Right lobe of liver (tissue), 4 donors: ENCODE data around the gene ARHGAP21.

ENCODE experiments used
- POLR2A ChIP-seq: fragments of 450-650 bp; IDR thresholded peaks from one replicate; pipeline ENCODE4 v1.6.1; 2017; ENCODE audit warnings: antibody characterized with exemption, mild to moderate bottlenecking
- TF ChIP-seq, protein P1 (sequence below), 4 donors: fragments of 200-600 bp in 3 of 4; fragments of 450-650 bp in 1 of 4; IDR thresholded peaks; one replicate each; pipeline versions ENCODE4 v1.5.1 to v1.8.0; 2016 to 2022; ENCODE audit warnings: antibody characterized with exemption in 4 of 4, mild to moderate bottlenecking in 2 of 4
- donor health status: DM: no; HTN: no; CAD: no.
- donor health status: DM: no; HTN: no; CAD: no.
- donor health status: DM: no; HTN: yes; CAD: no.

- TF ChIP-seq, protein P1, sequence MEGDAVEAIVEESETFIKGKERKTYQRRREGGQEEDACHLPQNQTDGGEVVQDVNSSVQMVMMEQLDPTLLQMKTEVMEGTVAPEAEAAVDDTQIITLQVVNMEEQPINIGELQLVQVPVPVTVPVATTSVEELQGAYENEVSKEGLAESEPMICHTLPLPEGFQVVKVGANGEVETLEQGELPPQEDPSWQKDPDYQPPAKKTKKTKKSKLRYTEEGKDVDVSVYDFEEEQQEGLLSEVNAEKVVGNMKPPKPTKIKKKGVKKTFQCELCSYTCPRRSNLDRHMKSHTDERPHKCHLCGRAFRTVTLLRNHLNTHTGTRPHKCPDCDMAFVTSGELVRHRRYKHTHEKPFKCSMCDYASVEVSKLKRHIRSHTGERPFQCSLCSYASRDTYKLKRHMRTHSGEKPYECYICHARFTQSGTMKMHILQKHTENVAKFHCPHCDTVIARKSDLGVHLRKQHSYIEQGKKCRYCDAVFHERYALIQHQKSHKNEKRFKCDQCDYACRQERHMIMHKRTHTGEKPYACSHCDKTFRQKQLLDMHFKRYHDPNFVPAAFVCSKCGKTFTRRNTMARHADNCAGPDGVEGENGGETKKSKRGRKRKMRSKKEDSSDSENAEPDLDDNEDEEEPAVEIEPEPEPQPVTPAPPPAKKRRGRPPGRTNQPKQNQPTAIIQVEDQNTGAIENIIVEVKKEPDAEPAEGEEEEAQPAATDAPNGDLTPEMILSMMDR (IDR thresholded peaks at IDR 0.05) = no peak
- TF ChIP-seq POLR2A = no peak
Observed at GRCh38 chr10:24716295-24716694, 7.4 kb downstream of the ARHGAP21 start.
